ENCODE results near the gene ZBTB37. TPM values are rescaled to one million over a fixed set of nuclear protein-coding genes. Genes with fewer than 3 reads are reported as not detected.

The ZBTB37 gene
- total RNA-seq, 1 donor from 2014 or later: 11.7 TPM

DNA sequence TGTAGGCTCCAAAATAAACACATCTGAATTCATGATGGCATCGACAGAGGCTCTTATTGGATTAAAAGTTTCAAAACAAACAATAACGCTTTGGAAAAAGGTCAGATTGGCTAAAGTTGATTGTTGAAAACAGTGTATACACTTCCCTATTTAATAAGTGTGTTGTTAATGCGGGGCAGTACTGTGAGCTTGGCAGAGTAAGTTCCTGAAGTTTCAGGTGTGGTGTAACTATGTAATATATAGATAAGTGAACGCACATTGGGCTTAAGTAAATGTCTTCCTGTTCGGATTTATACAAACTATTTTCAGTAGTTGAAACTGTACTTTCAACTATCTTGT, 810 bp downstream of the ZBTB37 start:
- no peak for DNase-seq
- peaks cover 12% of the 10 kb centered on the region for H3K9me3 Mint-ChIP-seq (ENCODE audit: unreplicated experiment)
- H3K27me3 Mint-ChIP-seq (ENCODE audit: unreplicated experiment): peaks cover 7% of the 10 kb centered on the region
- peak overlapping the region; percentile 98 for H3K4me3 Mint-ChIP-seq (ENCODE audit: unreplicated experiment)
- peaks cover 18% of the 10 kb centered on the region for H3K4me1 Mint-ChIP-seq (ENCODE audit: low read depth, unreplicated experiment)
- peak overlapping the region; percentile 79 for H3K27ac Mint-ChIP-seq (ENCODE audit: unreplicated experiment)
- TF ChIP-seq, protein P1, sequence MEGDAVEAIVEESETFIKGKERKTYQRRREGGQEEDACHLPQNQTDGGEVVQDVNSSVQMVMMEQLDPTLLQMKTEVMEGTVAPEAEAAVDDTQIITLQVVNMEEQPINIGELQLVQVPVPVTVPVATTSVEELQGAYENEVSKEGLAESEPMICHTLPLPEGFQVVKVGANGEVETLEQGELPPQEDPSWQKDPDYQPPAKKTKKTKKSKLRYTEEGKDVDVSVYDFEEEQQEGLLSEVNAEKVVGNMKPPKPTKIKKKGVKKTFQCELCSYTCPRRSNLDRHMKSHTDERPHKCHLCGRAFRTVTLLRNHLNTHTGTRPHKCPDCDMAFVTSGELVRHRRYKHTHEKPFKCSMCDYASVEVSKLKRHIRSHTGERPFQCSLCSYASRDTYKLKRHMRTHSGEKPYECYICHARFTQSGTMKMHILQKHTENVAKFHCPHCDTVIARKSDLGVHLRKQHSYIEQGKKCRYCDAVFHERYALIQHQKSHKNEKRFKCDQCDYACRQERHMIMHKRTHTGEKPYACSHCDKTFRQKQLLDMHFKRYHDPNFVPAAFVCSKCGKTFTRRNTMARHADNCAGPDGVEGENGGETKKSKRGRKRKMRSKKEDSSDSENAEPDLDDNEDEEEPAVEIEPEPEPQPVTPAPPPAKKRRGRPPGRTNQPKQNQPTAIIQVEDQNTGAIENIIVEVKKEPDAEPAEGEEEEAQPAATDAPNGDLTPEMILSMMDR (IDR thresholded peaks at IDR 0.05; ENCODE audit: partially characterized antibody, unreplicated experiment): no peak
- H3K36me3 Mint-ChIP-seq (ENCODE audit: unreplicated experiment): peaks cover 4% of the 10 kb centered on the region

GRCh38 chr1:173870252-173871075, 2.3 kb downstream of the ZBTB37 start:
- TF ChIP-seq, protein P1 (IDR thresholded peaks at IDR 0.05; ENCODE audit: partially characterized antibody, unreplicated experiment): no peak
- Mint-ChIP-seq H3K36me3 (ENCODE audit: unreplicated experiment) (peaks cover under 1% of the 10 kb centered on the region), H3K9me3 (ENCODE audit: unreplicated experiment) (peaks cover 12% of the 10 kb centered on the region), H3K4me1 (ENCODE audit: low read depth, unreplicated experiment) (peaks cover 14% of the 10 kb centered on the region), H3K4me3 (ENCODE audit: unreplicated experiment) (no peak overlapping the region), H3K27ac (ENCODE audit: unreplicated experiment) (no peak overlapping the region), H3K27me3 (ENCODE audit: unreplicated experiment) (peaks cover 7% of the 10 kb centered on the region)
- DNase-seq: no peak

GRCh38 chr1:173871091-173871490, 2.9 kb downstream of the ZBTB37 start:
- Mint-ChIP-seq H3K4me1 (ENCODE audit: low read depth, unreplicated experiment) (peaks cover 8% of the 10 kb centered on the region), H3K9me3 (ENCODE audit: unreplicated experiment) (peaks cover 12% of the 10 kb centered on the region), H3K27ac (ENCODE audit: unreplicated experiment) (no peak overlapping the region), H3K4me3 (ENCODE audit: unreplicated experiment) (no peak overlapping the region), H3K36me3 (ENCODE audit: unreplicated experiment) (no peaks in the 10 kb centered on the region), H3K27me3 (ENCODE audit: unreplicated experiment) (peaks cover 7% of the 10 kb centered on the region)
- TF ChIP-seq, protein P1 (IDR thresholded peaks at IDR 0.05; ENCODE audit: partially characterized antibody, unreplicated experiment): no peak
- no peak for DNase-seq

GRCh38 chr1:173871500-173871899, 3.3 kb downstream of the ZBTB37 start:
- peaks cover 7% of the 10 kb centered on the region for H3K27me3 Mint-ChIP-seq (ENCODE audit: unreplicated experiment)
- H3K9me3 Mint-ChIP-seq (ENCODE audit: unreplicated experiment): peaks cover 12% of the 10 kb centered on the region
- H3K27ac Mint-ChIP-seq (ENCODE audit: unreplicated experiment): peak overlapping the region; percentile 11
- H3K36me3 Mint-ChIP-seq (ENCODE audit: unreplicated experiment): no peaks in the 10 kb centered on the region
- TF ChIP-seq, protein P1 (IDR thresholded peaks at IDR 0.05; ENCODE audit: partially characterized antibody, unreplicated experiment): no peak
- peaks cover 4% of the 10 kb centered on the region for H3K4me1 Mint-ChIP-seq (ENCODE audit: low read depth, unreplicated experiment)
- no peak overlapping the region for H3K4me3 Mint-ChIP-seq (ENCODE audit: unreplicated experiment)
- no peak for DNase-seq

DNA sequence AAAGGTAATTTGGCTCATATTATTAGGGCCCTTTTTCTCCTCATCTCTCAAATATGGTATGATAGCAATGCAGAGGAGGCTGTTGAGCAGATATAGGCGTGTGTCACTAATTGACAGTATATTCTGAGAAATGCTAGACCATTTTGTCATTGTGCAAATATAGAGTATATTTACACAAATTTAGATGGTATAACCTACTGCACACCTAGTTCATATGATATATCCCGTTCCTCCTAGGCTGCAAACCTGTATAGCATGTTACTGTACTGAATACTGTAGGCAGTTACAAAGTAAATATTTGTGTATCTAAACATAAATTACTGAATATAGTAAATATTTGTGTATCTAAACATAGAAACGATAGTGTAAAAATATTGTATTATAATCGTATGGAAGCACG, 8.6 kb downstream of the ZBTB37 start:
- TF ChIP-seq, protein P1 (IDR thresholded peaks at IDR 0.05; ENCODE audit: partially characterized antibody, unreplicated experiment): no peak
- no peak for DNase-seq
- Mint-ChIP-seq H3K4me3 (ENCODE audit: unreplicated experiment) (no peak overlapping the region), H3K27me3 (ENCODE audit: unreplicated experiment) (no peaks in the 10 kb centered on the region), H3K27ac (ENCODE audit: unreplicated experiment) (no peak overlapping the region), H3K4me1 (ENCODE audit: low read depth, unreplicated experiment) (no peaks in the 10 kb centered on the region), H3K9me3 (ENCODE audit: unreplicated experiment) (no peaks in the 10 kb centered on the region), H3K36me3 (ENCODE audit: unreplicated experiment) (no peaks in the 10 kb centered on the region)
